Measurements from ENCODE around the gene GNGT2.

DNA sequence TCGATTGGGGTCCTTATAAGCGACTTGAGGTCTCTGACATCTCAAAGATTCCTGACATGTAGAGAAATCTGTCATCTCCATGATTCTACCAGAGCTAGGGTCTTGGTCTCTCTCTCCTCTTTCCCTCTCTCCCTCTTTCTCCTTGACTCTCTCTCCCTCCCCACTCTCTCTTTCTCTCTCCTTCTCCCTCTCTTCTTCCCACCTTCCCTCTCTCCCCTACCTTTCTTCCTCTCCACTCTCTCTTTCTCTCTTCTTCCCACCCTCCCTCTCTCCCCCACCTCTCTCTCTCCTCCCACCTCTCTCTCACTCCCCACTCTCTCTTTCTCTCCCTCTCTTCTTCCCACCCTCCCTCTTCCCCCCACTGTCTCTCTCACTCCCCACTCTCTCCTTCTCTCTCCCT, 45.2 kb downstream of the GNGT2 start:
- TF ChIP-seq TAF1 (IDR thresholded peaks at IDR 0.05; ENCODE audit: low read depth, low read length) (no peak), POLR2A (IDR thresholded peaks at IDR 0.05; ENCODE audit: low read depth, low read length) (no peak)
